ENCODE results near the gene AVEN. TPM values are rescaled to one million over a fixed set of nuclear protein-coding genes. Genes with fewer than 3 reads are reported as not detected.

The AVEN gene
- total and polyA plus RNA-seq, 9 of the 15 experiments (the other 6 are each of a cell fraction or from before 2014, with no cell fraction given): 1.5 to 6.4 (median 4.7) TPM

- TF ChIP-seq NFATC3 (IDR thresholded peaks at IDR 0.05): no peak
- TF ChIP-seq C11orf30 (IDR thresholded peaks at IDR 0.05; ENCODE audit: low read depth): 0 out of 2 replicates have a peak, but pooled peaks have one; percentile 21
- TF ChIP-seq ZNF316 (IDR thresholded peaks at IDR 0.05): peak; percentile 41; the same call in 1 of the 2 replicates
- TF ChIP-seq ZBTB7A (IDR thresholded peaks at IDR 0.05; ENCODE audit: borderline replicate concordance, control insufficient read depth, low read depth, low read length): no peak
- TF ChIP-seq TRIM25 (IDR thresholded peaks at IDR 0.05; ENCODE audit: borderline replicate concordance): no peak
- TF ChIP-seq MTA3 (IDR thresholded peaks at IDR 0.05; ENCODE audit: borderline replicate concordance): no peak
- TF ChIP-seq CEBPG (CRISPR knock-in tag; IDR thresholded peaks at IDR 0.05): no peak
- no peak for TF ChIP-seq CEBPG (tag; conservative IDR thresholded peaks at IDR 0.05 in 1 of 2, IDR thresholded peaks at IDR 0.05 in 1 of 2)
- no peak for TF ChIP-seq MYBL2 (IDR thresholded peaks at IDR 0.05; ENCODE audit: low read depth)
- TF ChIP-seq MYBL2 (CRISPR knock-in tag; IDR thresholded peaks at IDR 0.05; ENCODE audit: borderline replicate concordance): no peak
- TF ChIP-seq TGIF2 (CRISPR knock-in tag; IDR thresholded peaks at IDR 0.05): no peak
These were observed 20.5 kb upstream of the AVEN start (continued) for GRCh38 chr15:34059476-34059875.

DNA sequence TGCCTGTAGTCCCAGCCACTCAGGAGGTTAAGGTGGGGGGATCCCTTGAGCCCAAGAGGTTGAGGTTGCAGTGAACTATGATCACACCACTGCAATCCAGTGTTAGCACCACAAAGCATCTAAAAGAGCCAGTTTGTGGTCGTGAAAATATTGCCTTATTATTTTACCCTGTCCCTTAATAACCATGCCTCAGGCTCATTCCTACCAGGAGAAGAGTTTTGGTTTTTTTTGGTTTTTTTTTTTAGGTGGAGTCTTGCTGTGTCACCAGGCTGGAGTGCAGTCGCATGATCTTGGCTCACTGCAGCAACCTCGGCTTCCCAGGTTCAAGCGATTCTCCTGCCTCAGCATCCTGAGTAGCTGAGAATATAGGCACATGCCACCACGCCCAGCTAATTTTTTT, 17.9 kb upstream of the AVEN start:
- 9% methylated on average over 5 of the region's 5 CpGs for WGBS (ENCODE audit: insufficient coverage, low coverage, missing lambda C conversion rate)
- Histone ChIP-seq H4K20me1 (replicated peaks; ENCODE audit: control insufficient read depth, insufficient read depth, low read length) (no peaks in the 10 kb centered on the region), H3K9ac (ENCODE audit: insufficient read depth in 1 of 2, low read depth in 2 of 2, low read length in 2 of 2) (no peak overlapping the region), H2AFZ (ENCODE audit: low read depth, low read length) (no peak overlapping the region), H3K4me1 (replicated peaks in 1 of 2; ENCODE audit: control insufficient read depth in 2 of 2, insufficient read depth in 2 of 2, low read length in 2 of 2) (no peaks in the 10 kb centered on the region), H3K4me3 (no peak overlapping the region), H3K27me3 (ENCODE audit: control insufficient read depth in 2 of 2, insufficient read depth in 2 of 2, low read length in 2 of 2) (peaks cover 2 to 4% of the 10 kb centered on the region in 2 experiments; a peak in 1 of 5 replicates), H3K4me2 (ENCODE audit: insufficient read depth, low read length) (no peak overlapping the region), H3K27ac (ENCODE audit: extremely low read depth, low read depth, low read length) (no peak overlapping the region), H3K9me3 (replicated peaks; ENCODE audit: control insufficient read depth, insufficient read depth, low read depth, low read length) (0 out of 2 replicates have a peak, but pooled peaks cover 2% of the 10 kb centered on the region), H3K79me2 (ENCODE audit: control insufficient read depth, insufficient read depth, low read length) (no peaks in the 10 kb centered on the region), H3K36me3 (ENCODE audit: control insufficient read depth, insufficient read depth, low read length) (no peaks in the 10 kb centered on the region), H3K9me1 (ENCODE audit: control insufficient read depth, insufficient read depth, low read length) (no peaks in the 10 kb centered on the region)
- in situ Hi-C loops (cut with MboI) (no loop called here), intact Hi-C loops (cut with micrococcal nuclease) (no loop called here)
- CTCF ChIA-PET (ENCODE audit: low intra/inter-chr PET ratio): no interaction called here
- DNase-seq (ENCODE audit: extremely low read depth in 1 of 4, low spot score in 3 of 4) (no peak), ATAC-seq (no peak), FAIRE-seq (no peak)
- no TSS peak for BruUV-seq (replicated peaks)
- POLR2A ChIA-PET: interaction anchor here (0.6 to 1.8 kb wide), 4 partner anchors 9 to 153 kb away, joined by 3 to 4 read pairs (median 4); partner anchors contain the start of gene KATNBL1
- TF ChIP-seq MEIS2 (IDR thresholded peaks at IDR 0.05; ENCODE audit: partially characterized antibody) (no peak), FOXO4 (CRISPR knock-in tag; IDR thresholded peaks at IDR 0.05) (no peak), HOMEZ (CRISPR knock-in tag; IDR thresholded peaks at IDR 0.05) (no peak), ZNF23 (CRISPR knock-in tag; IDR thresholded peaks at IDR 0.05) (no peak), ZZZ3 (IDR thresholded peaks at IDR 0.05) (no peak), ZNF583 (CRISPR knock-in tag; IDR thresholded peaks at IDR 0.05) (no peak), TOE1 (IDR thresholded peaks at IDR 0.05; ENCODE audit: borderline replicate concordance) (no peak), TOE1 (CRISPR knock-in tag; IDR thresholded peaks at IDR 0.05; ENCODE audit: borderline replicate concordance, low read depth) (no peak)
